GM21723 (cell line): ENCODE data around the gene WNT3A.

Experiments
- ATAC-seq: cut with Tn5 transposase; IDR thresholded peaks from one replicate; pipeline ENCODE4 v1.9.1; 2021; ENCODE audit warnings: mild to moderate bottlenecking, moderate library complexity; ENCODE audit not compliant: unreplicated experiment

Gene WNT3A

GRCh38 chr1:228109962-228110488, 103.2 kb downstream of the WNT3A start:
- ATAC-seq = no peak

- no peak for ATAC-seq
These were observed 103.8 kb downstream of the WNT3A start for GRCh38 chr1:228110556-228110955.
